Neuron (in vitro differentiated cells): ENCODE results near the gene ITIH1.

Source experiments
- H2AFZ ChIP-seq: one replicate; pipeline ENCODE4 v1.6.1; 2013; ENCODE audit warnings: low read depth, mild to moderate bottlenecking, inconsistent platforms, low read length, moderate library complexity
- H3K27me3 ChIP-seq: one replicate; pipeline ENCODE4 v1.6.1; 2013; ENCODE audit warnings: low read length; ENCODE audit not compliant: insufficient read depth
- H3K36me3 ChIP-seq: one replicate; pipeline ENCODE4 v1.6.1; 2013; ENCODE audit warnings: low read length; ENCODE audit not compliant: insufficient read depth
- H3K4me1 ChIP-seq: one replicate; pipeline ENCODE4 v1.6.1; 2013; ENCODE audit warnings: low read length; ENCODE audit not compliant: insufficient read depth
- H3K4me3 ChIP-seq: 2 replicates; pipeline ENCODE4 v1.5.1; 2013; ENCODE audit warnings: mild to moderate bottlenecking, low read length, moderate library complexity
- H3K9me3 ChIP-seq: one replicate; pipeline ENCODE4 v1.6.1; 2013; ENCODE audit warnings: low read length

The ITIH1 gene

DNA sequence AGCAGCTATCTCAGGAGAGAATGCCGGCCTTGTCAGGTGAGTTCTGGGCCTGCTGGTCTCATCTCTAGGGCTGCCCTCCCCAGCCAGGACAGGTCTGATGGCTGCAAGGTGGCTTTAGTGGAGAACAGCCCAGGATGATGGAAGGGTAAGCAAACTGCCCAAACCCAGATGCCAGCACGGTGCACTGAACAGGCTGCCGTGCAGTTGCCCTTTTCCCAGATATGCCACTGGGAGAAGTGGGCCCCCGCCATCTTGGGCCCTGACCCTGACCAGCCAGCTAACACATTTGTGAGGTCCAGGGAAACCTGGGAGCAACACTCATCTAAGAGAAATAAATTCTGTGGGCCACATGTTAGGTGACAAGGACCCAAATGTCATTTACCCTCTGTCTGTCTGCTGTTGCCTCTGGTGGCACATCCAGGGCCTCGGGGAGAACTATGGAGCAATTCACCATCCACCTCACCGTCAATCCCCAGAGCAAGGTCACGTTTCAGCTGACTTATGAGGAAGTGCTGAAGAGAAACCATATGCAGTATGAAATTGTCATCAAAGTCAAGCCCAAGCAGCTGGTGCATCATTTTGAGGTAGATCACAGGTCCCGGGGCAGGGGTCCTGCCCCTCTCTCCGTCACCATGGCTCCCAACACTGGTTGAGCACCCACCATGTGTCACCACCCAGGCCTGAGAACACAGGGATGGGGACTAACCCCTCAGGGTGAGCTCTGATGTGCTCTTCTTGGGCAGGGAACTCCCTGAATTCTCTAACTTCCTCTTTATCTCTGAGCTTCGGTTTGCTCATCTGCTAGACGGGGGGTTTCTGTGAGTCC, 1.8 kb downstream of the ITIH1 start:
- H3K27me3 ChIP-seq, result peaks cover 2% of the 10 kb centered on the region
- H3K4me1 ChIP-seq, result no peaks in the 10 kb centered on the region

DNA sequence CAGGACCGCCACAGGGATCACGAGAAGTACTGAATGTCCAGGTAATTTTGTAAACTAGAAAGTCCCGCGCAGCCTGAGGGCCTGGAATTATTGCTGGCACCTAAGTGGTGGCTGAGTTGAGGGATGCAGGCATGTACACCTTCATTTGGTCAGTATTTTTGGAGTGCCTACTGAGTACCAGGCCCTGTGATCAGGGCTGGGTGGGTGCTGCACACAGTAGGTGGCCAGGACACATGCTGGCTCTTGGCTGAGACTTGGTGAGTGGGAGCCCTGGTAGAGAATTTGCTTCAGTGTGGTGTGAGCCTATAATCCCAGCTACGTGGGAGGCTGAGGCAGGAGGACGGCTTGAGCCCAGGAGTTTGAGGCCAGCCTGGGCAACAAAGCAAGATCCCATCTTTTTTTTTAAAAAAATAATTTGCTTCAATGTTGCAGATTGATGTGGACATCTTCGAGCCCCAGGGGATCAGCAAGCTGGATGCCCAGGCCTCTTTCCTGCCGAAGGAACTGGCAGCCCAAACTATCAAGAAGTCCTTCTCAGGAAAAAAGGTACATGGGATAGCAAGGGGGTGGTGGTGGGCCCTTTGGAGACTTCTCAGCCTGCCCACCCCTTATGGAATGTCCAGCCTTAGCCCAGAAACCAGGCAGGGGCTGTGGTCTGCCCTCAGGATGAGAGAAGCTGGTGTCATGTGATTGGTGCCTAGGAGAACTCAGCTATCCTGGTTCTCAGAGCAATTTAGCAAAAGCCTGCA, 2.6 kb downstream of the ITIH1 start:
- Histone ChIP-seq H3K4me3 (no peak overlapping the region), H3K9me3 (no peaks in the 10 kb centered on the region), H3K4me1 (no peaks in the 10 kb centered on the region), H2AFZ (no peak overlapping the region), H3K36me3 (no peaks in the 10 kb centered on the region), H3K27me3 (peaks cover 2% of the 10 kb centered on the region)

More for the DNA sequence above, 1.8 kb downstream of the ITIH1 start:
- H3K36me3 ChIP-seq, result no peaks in the 10 kb centered on the region
- no peak overlapping the region for H3K4me3 ChIP-seq
- H3K9me3 ChIP-seq, result no peaks in the 10 kb centered on the region
- no peak overlapping the region for H2AFZ ChIP-seq

GRCh38 chr3:52781741-52782140, 4.3 kb downstream of the ITIH1 start:
- no peak overlapping the region for H3K4me3 ChIP-seq
- H3K36me3 ChIP-seq, result no peaks in the 10 kb centered on the region
- no peaks in the 10 kb centered on the region for H3K9me3 ChIP-seq
- no peaks in the 10 kb centered on the region for H3K27me3 ChIP-seq
- H2AFZ ChIP-seq, result no peak overlapping the region
- H3K4me1 ChIP-seq, result no peaks in the 10 kb centered on the region

GRCh38 chr3:52782412-52783210, 5.2 kb downstream of the ITIH1 start:
- H3K9me3 ChIP-seq, result no peaks in the 10 kb centered on the region
- H3K27me3 ChIP-seq, result no peaks in the 10 kb centered on the region
- no peak overlapping the region for H2AFZ ChIP-seq
- no peaks in the 10 kb centered on the region for H3K4me1 ChIP-seq
- no peaks in the 10 kb centered on the region for H3K36me3 ChIP-seq
- H3K4me3 ChIP-seq, result no peak overlapping the region

DNA sequence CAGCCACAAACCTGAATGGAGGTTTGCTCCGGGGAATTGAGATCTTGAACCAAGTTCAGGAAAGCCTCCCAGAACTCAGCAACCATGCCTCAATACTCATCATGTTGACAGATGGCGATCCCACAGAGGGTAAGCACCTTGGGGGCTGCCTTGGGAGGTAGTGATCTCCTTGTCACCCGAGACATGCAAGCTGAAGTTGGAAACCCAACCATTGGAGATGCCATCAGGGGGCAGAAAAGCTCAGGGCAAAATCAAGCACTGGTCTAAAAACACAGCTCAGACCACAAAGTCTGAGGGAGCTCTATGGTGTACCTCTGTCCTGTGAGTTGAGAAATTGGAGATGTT, 5.8 kb downstream of the ITIH1 start:
- Histone ChIP-seq H3K27me3 (peaks cover 3% of the 10 kb centered on the region), H3K9me3 (no peaks in the 10 kb centered on the region), H3K4me3 (no peak overlapping the region), H2AFZ (no peak overlapping the region), H3K36me3 (no peaks in the 10 kb centered on the region), H3K4me1 (no peaks in the 10 kb centered on the region)

GRCh38 chr3:52784021-52784621, 6.7 kb downstream of the ITIH1 start:
- H2AFZ ChIP-seq, result no peak overlapping the region
- no peak overlapping the region for H3K4me3 ChIP-seq
- no peaks in the 10 kb centered on the region for H3K9me3 ChIP-seq
- peaks cover 3% of the 10 kb centered on the region for H3K27me3 ChIP-seq
- no peaks in the 10 kb centered on the region for H3K4me1 ChIP-seq
- H3K36me3 ChIP-seq, result no peaks in the 10 kb centered on the region

DNA sequence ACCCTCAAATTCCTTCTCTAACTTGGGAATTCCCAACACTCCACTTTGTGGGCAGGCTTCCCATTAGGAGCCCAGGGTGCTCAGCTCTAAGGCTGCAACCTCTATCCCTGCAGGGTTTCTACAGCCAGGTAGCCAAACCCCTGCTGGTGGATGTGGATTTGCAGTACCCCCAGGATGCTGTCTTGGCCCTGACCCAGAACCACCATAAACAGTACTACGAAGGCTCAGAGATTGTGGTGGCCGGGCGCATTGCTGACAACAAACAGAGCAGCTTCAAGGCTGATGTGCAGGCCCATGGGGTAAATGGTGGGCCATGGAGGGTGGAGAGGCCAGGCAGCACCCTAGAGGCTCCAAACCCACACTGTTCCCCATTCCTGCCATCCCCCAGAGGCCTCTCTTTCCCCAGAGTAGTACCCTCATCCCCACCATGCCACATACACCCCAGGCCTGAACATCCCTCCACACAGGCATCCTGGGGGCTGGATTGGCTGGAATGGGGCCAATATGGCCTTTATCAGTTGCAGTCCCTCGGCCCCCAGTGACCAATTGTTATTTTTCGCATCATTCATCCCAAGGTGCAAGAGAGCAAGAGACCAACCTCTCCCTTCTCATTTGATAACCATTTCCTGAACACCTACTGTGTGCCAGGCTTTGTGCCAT, 7.7 kb downstream of the ITIH1 start:
- Histone ChIP-seq H3K4me3 (no peak overlapping the region), H3K36me3 (no peaks in the 10 kb centered on the region), H3K9me3 (no peaks in the 10 kb centered on the region), H3K27me3 (peaks cover 3% of the 10 kb centered on the region), H3K4me1 (no peaks in the 10 kb centered on the region), H2AFZ (no peak overlapping the region)

- Histone ChIP-seq H2AFZ (no peak overlapping the region), H3K4me1 (no peaks in the 10 kb centered on the region), H3K27me3 (peaks cover 3% of the 10 kb centered on the region), H3K36me3 (no peaks in the 10 kb centered on the region), H3K9me3 (no peaks in the 10 kb centered on the region), H3K4me3 (no peak overlapping the region)
These were observed 9.2 kb downstream of the ITIH1 start for GRCh38 chr3:52786330-52787215.

GRCh38 chr3:52787246-52787645, 9.8 kb downstream of the ITIH1 start:
- H3K27me3 ChIP-seq, result peaks cover 4% of the 10 kb centered on the region
- no peaks in the 10 kb centered on the region for H3K36me3 ChIP-seq
- H3K9me3 ChIP-seq, result no peaks in the 10 kb centered on the region
- H3K4me1 ChIP-seq, result no peaks in the 10 kb centered on the region
- H3K4me3 ChIP-seq, result no peak overlapping the region
- no peak overlapping the region for H2AFZ ChIP-seq

GRCh38 chr3:52787672-52788625, 10.6 kb downstream of the ITIH1 start:
- peaks cover 4% of the 10 kb centered on the region for H3K27me3 ChIP-seq
- H2AFZ ChIP-seq, result no peak overlapping the region
- no peaks in the 10 kb centered on the region for H3K4me1 ChIP-seq
- H3K36me3 ChIP-seq, result no peaks in the 10 kb centered on the region
- H3K4me3 ChIP-seq, result no peak overlapping the region
- H3K9me3 ChIP-seq, result no peaks in the 10 kb centered on the region
